Inflammatory macrophage (primary cell): ENCODE results near the gene INPP4B.
"Not testable (repeated sequence)": the region's sequence is repeated elsewhere in the genome, so short reads cannot be mapped to it uniquely, and the experiment has no call there.

Experiments used
- DNase-seq, 2 donors: peaks; one replicate each; pipeline ENCODE4 v3.0.0-alpha.2; 2020 to 2022

INPP4B gene

GRCh38 chr4:142671516-142671915 is 174.6 kb downstream of the INPP4B start:
- DNase-seq = no peak

GRCh38 chr4:142663828-142664227 is 182.3 kb downstream of the INPP4B start:
- DNase-seq = no peak

DNA sequence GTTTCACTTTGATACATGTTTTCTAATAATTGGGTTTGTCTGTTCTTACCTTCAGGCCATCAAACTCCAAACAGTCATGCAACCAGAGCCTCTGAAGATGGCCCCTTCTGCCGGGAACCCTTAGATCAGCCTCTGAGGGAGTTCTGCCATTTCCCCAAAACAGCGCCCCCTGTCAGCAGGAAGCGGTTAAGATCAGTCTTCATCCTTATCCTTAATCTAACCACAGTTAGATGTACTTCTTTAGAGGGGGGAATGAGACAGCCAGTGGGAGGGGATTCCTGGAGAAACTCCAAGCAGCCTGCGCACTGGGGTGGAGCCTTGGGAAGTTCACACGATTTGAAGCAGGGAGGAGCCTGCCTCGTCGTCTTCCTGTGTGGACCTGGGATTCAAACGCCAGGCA is 185.4 kb downstream of the INPP4B start:
- DNase-seq = no peak

GRCh38 chr4:142656178-142656577 is 189.9 kb downstream of the INPP4B start:
- DNase-seq = no peak

DNA sequence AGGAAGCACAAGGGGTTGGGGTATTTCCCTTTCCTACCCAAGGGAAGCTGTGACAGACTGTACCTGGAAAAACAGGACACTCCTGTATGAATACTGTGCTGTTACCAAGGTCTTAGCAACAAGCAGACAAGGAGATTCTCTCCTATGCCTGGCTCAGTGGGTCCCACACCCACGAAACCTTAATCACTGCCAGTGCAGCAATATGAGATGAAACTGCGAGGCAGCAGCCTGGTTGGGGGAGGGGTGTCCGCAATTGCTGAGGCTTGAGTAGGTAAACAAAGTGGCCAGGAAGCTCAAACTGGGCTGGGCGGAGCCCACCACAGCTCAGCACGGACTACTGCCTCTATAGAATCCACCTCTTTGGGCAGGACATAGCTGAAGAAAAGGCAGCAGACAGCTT is 197.7 kb downstream of the INPP4B start:
- DNase-seq = no peak

GRCh38 chr4:142645475-142646108 is 200.5 kb downstream of the INPP4B start:
- no peak for DNase-seq

GRCh38 chr4:142644628-142645027 is 201.5 kb downstream of the INPP4B start:
- not testable (repeated sequence) for DNase-seq

GRCh38 chr4:142637614-142638013 is 208.5 kb downstream of the INPP4B start:
- DNase-seq = no peak

- no peak for DNase-seq
Observed at GRCh38 chr4:142631836-142632235, 214.3 kb downstream of the INPP4B start.

DNA sequence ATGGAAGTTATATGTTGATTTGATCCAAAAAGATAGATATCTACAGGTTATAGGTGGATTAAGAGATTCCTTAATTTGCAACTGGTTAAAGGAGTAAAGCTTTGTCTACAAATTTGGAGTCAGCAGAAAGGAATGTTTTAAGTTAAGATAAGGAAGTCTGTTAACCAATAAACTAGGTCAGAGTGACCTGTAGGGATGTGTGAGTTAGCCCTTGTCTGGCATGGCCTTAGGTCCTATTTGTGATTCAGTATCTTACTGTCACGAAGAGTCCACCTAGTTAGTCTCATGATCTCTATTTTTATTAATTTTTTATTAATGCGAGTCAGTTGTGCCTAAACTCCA is 230.8 kb downstream of the INPP4B start:
- no peak for DNase-seq

DNA sequence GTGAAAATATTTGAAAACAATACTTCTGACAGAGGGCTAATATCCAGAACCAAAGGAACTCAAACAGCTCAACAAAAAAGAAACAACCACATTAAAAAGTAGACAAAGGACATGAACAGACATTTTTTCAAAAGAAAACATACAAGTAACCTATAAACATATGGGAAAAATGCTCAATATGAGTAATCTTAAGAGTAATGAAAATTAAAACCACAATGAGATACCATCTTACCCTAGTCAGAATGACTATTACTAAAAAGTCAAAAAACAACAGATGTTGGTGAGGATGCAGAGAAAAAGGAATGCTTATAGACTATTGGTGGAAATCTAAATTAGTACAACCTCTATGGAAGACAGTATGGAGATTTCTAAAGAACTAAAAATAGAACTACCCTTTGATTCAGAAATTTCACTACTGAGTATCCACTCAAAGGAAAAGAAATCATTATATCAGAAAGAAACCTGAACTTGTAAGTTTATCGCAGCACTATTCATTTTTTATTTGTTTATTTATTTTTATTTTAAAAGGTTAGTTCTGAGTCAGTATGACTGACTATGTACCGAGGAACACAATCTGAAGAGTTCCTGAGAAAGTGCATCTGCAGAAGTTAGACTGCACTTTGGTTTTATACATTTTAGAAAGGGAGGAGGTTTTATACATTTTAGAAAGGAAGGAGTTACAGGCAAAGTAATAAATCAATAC is 231.3 kb downstream of the INPP4B start:
- DNase-seq = no peak

GRCh38 chr4:142607976-142608375 is 238.1 kb downstream of the INPP4B start:
- DNase-seq = no peak

- DNase-seq = no peak
Observed at GRCh38 chr4:142600952-142601351, 245.1 kb downstream of the INPP4B start.

GRCh38 chr4:142598132-142598531 is 248.0 kb downstream of the INPP4B start:
- DNase-seq = no peak

GRCh38 chr4:142596595-142596994 is 249.5 kb downstream of the INPP4B start:
- no peak for DNase-seq

GRCh38 chr4:142596121-142596520 is 250.0 kb downstream of the INPP4B start:
- no peak for DNase-seq

DNA sequence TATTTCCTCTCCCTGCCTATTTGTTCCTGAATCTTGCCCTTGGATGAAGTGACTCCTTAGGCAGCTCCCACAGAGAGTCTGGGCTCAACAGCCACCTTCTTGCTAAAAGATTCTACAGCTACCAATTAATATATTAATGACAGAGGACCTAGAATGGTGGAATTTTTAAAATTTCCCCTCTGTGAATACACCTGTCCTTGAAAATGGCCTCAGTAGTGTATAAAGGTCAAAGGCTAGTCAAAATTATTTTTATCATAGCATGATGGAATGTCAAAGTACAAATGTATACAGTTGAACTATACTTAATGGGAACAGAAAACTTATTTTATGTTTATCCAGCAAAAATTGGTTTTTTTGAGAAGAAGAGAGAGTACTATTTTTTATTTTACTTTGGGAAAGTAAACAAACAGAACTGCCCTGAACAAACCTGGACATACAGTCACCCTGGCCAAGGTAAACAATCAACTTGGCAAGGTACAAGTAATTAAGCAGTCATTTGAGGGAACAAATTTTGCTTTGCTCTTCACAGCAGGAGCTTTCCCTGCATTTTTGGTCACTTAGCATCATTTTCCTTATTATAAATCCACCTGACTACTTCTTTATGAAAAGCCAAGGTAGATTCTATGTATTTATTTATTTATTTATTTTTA is 250.8 kb downstream of the INPP4B start:
- no peak for DNase-seq

GRCh38 chr4:142585411-142585810 is 260.7 kb downstream of the INPP4B start:
- DNase-seq = peak in 1 of 2 donors; percentile 1

- no peak for DNase-seq
Observed at GRCh38 chr4:142583708-142584107, 262.4 kb downstream of the INPP4B start.

DNA sequence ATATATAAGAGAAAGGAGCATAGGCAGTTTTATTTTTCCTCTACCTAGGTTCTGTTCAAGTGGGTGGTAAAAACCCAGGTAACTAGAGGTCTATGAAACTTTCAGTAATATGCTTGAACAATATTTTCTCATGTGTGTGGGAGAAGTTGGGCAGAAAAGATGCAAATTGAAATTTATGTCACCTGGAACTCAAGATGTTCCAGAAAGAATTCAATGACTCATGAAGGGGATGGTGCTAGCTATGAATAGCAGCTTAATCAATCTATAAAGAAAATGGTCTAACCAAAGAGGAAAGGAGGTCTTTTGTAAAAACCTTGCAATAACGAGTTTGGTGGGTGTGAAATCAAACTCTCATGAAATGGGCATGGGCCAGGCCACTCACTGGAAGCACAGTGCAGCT is 263.8 kb downstream of the INPP4B start:
- DNase-seq = no peak

DNA sequence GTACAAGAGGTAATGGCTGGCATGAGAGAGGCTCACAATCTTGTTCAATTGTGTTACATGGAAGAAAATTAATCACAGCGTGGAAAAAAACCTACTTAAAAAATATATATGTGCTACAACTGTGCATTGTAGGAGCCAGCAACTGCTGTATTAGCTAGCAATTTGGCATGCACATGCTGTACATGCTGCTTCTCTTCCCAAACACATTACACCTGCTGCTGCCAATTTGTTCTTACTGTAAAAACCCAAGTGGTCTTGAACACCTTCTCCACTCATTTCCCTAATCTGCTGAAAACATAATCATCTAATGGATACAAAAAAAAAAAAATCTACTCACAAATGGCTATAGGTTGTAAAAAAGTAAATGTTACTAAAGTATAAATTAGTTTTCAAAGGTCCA is 264.2 kb downstream of the INPP4B start:
- no peak for DNase-seq

DNA sequence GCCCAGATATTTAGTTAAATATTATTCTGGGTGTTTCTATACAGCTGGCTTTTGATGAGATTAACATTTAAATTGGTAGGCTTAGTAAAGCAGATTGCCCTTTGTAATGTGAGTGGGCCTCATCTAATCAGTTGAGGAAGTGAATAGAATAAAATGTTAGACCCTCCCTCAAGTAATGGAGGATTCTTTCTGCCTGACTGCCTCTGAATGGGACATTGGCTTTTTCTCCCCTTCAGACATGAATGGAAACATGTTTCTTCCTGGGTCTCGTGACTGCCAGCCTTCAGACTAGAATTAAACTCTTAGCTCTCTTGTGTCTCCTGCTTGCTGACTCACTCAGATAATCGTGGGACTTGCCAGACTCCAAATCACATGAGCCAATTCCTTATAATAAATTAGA is 266.7 kb downstream of the INPP4B start:
- no peak for DNase-seq

- no peak for DNase-seq
Observed at GRCh38 chr4:142574306-142574705, 271.8 kb downstream of the INPP4B start.

GRCh38 chr4:142572071-142572470 is 274.0 kb downstream of the INPP4B start:
- DNase-seq = no peak
